Measurements from ENCODE around the gene CTF1.
"Not testable (repeated sequence)": the region's sequence is repeated elsewhere in the genome, so short reads cannot be mapped to it uniquely, and the experiment has no call there.

Gene CTF1

DNA sequence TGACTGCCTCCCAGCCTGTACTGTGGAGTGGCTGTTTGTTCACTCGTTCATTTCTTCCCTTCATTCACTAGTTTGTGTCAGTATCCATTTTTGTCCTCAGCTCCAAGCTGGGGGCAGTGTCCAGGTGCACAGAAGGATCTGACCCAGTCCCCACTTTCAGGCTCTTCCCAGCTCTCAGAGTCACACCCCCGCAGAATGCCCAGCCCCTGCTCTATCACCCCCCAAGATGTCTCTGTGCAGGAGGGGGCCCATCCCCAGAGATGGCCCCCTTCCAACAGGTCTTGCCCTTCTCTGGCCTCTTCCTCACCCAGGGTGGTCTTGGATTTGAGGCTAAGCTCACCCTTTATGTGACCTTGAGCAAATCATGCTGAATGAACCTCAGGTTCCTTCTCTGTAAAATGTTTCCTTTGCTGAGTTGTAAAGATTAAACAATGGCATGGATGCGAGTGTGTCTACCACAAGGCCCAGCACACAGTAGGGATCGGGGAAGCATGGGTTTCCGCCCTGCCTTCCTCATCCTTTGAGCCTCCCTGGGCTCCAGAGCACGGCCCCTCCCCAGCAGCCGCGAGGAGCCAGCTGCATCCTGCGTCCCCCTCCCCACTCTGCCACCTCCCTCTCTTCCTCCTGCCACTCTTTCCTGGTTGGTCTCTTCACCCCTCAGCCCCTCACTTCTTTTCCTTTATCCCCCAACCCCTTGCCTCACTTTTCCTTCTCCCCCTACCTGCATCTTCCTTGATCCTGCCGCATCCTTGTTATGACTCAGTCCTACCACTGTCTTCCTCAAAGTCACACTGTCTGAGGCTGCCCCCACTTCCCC is 29.8 kb downstream of the CTF1 start:
- no peaks in the 10 kb centered on the region for H3K36me3 ChIP-seq (ENCODE audit: insufficient read depth, low read length)
- no peaks in the 10 kb centered on the region for H3K9me3 ChIP-seq (ENCODE audit: control insufficient read depth, insufficient read depth, low read length)
- H3K9ac ChIP-seq (ENCODE audit: low read depth, low read length) = no peak overlapping the region
- no peaks in the 10 kb centered on the region; the same call in 1 of the 2 replicates for H3K4me1 ChIP-seq (ENCODE audit: insufficient read depth, low read length)

DNA sequence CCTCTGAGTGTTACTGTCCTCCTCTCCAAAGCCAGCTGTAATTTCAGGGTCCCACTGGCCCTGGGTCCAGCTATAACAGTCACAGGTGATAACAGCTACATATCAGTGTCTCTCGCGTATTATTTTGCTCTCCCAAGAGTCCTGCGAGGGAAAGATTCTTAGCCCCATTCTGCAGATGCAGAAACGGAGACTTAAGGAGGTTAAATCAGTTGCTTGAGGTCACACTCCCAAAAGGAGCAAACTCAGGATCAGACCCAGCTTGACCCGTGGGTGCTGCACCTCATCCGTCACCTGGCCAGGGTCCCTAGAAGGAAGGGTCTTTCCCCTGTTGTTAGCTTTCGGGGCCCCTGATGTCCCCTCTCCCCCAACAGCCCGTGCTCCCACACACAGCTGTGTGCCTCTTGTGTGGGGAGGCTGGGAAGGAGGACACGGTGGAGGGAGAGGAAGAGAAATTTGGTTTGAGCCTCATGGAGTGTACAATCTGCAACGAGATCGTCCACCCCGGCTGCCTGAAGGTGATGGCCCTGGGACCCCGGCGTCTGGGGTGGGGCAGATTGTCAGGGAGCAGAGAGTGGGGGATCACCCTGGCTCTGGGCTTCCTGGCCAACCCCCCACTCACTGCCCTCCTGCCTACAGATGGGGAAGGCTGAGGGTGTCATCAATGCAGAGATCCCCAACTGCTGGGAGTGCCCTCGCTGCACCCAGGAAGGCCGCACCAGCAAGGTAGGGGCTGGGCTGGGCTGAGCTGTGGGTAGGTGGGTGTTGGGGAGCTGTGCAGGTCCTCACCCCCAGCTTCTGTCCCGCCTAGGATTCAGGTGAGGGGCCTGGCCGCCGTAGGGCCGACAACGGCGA is 30.7 kb downstream of the CTF1 start:
- no peaks in the 10 kb centered on the region for H3K9me3 ChIP-seq (ENCODE audit: control insufficient read depth, insufficient read depth, low read length)
- H3K36me3 ChIP-seq (ENCODE audit: insufficient read depth, low read length) = no peaks in the 10 kb centered on the region
- no peaks in the 10 kb centered on the region; the same call in 1 of the 2 replicates for H3K4me1 ChIP-seq (ENCODE audit: insufficient read depth, low read length)
- no peak overlapping the region for H3K9ac ChIP-seq (ENCODE audit: low read depth, low read length)

DNA sequence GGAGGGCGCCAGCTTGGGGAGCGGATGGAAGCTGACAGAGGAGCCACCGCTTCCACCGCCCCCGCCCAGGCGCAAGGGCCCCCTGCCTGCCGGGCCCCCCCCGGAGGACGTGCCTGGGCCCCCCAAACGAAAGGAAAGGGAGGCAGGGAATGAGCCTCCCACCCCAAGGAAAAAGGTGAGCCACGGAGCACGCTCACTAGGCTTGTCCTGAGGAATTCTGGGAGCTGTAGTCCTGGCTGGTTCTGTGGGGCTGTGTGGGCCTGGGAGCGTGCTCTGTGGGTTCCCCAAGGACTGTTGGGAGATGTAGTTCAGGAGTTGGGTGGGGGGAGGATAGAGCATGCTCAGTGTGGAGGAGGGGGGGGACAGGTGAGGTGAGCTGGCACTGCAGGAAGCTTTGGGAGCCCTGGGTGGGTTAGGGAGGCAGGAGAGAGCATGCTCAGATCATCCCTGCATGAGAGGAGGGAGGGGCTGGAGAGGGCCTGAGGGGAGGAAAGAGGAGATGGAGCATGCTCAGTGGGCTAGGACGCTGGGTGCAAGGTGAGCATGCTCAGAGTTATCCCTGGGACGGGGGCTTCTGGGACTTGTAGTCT is 31.5 kb downstream of the CTF1 start:
- Histone ChIP-seq H3K36me3 (ENCODE audit: insufficient read depth, low read length) (no peaks in the 10 kb centered on the region), H3K9me3 (ENCODE audit: control insufficient read depth, insufficient read depth, low read length) (no peaks in the 10 kb centered on the region), H3K9ac (ENCODE audit: low read depth, low read length) (no peak overlapping the region), H3K4me1 (ENCODE audit: insufficient read depth, low read length) (no peaks in the 10 kb centered on the region; the same call in 1 of the 2 replicates)

DNA sequence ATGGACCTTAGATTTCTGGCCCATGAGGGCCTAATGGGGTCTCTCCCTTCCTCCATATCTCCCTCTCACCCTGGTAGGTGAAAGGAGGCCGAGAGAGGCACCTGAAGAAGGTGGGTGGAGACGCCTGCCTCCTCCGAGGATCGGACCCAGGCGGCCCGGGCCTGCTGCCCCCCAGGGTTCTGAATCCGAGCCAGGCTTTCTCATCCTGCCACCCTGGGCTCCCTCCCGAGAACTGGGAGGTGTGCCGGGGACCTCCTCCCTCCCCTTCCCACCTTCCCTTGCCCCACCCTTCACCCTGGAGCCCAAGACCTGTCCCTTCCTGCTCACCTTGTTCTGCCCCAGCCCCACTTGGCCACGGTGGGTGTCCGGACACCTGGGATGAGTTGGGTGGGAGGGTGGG is 32.0 kb downstream of the CTF1 start:
- no peaks in the 10 kb centered on the region for H3K9me3 ChIP-seq (ENCODE audit: control insufficient read depth, insufficient read depth, low read length)
- H3K4me1 ChIP-seq (ENCODE audit: insufficient read depth, low read length) = no peaks in the 10 kb centered on the region; the same call in 1 of the 2 replicates
- H3K9ac ChIP-seq (ENCODE audit: low read depth, low read length) = no peak overlapping the region
- no peaks in the 10 kb centered on the region for H3K36me3 ChIP-seq (ENCODE audit: insufficient read depth, low read length)

DNA sequence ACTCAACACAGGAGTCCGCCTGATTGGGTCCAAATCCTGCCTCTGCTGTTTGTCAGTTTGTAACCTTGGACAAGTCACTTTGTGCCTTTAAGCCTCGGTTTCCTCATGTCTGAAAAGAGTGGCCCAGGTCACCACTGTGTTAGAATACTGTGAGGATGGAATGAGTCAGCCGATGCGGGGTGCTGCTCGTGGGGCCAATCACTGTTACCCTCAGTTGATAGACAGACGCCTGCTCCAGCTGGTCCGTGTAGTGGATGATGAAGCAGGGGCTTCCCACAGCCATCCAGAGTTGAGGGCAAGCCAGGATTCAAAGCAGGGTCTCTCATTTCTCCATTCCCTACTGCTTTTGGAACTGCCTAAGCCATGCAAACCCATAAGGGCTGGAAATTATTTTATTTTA is 32.8 kb downstream of the CTF1 start:
- Histone ChIP-seq H3K36me3 (ENCODE audit: insufficient read depth, low read length) (no peaks in the 10 kb centered on the region), H3K9ac (ENCODE audit: low read depth, low read length) (no peak overlapping the region), H3K9me3 (ENCODE audit: control insufficient read depth, insufficient read depth, low read length) (no peaks in the 10 kb centered on the region), H3K4me1 (ENCODE audit: insufficient read depth, low read length) (no peaks in the 10 kb centered on the region; the same call in 1 of the 2 replicates)

DNA sequence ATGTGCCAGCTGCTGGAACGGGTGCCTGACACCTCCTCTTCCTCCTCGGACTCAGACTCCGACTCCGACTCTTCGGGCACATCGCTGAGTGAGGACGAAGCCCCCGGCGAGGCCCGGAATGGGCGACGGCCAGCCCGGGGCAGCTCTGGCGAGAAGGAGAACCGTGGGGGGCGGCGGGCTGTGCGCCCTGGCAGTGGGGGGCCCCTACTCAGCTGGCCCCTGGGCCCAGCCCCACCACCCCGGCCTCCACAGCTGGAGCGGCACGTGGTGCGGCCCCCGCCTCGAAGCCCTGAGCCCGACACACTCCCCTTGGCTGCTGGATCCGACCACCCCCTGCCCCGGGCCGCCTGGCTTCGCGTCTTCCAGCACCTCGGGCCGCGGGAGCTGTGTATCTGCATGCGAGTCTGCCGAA is 33.8 kb downstream of the CTF1 start:
- H3K9ac ChIP-seq (ENCODE audit: low read depth, low read length) = no peak overlapping the region
- no peaks in the 10 kb centered on the region; the same call in 1 of the 2 replicates for H3K4me1 ChIP-seq (ENCODE audit: insufficient read depth, low read length)
- H3K36me3 ChIP-seq (ENCODE audit: insufficient read depth, low read length) = no peaks in the 10 kb centered on the region
- H3K9me3 ChIP-seq (ENCODE audit: control insufficient read depth, insufficient read depth, low read length) = no peaks in the 10 kb centered on the region

DNA sequence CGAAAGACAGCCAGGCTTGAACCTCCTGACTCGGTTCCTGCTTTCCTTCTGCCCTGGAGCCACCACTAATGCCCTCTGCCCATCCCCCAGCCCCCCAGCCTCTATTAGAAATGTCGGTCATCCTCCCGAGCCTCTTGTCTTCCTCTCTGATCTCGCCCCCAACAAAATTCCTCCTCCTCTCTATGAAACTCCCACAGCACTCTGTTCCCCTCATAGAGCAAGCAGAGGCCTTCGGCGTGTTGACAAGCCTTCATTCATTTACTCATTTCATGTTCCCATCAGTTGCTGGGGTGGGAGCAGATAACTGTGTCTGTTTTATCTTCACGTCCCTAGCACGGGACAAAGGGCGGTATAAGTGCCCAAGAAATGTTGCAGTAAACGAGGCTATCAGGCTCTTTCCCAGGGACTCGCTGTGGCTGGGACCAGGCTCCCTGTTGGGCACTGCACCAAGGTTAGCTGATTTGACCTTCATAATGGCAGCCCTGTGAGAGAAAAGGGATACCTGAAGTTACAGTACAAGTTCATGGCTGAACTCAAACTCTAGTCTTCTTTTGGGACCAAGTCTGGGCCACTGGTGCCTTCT is 34.7 kb downstream of the CTF1 start:
- no peaks in the 10 kb centered on the region; the same call in 1 of the 2 replicates for H3K4me1 ChIP-seq (ENCODE audit: insufficient read depth, low read length)
- H3K9ac ChIP-seq (ENCODE audit: low read depth, low read length) = no peak overlapping the region
- H3K36me3 ChIP-seq (ENCODE audit: insufficient read depth, low read length) = no peaks in the 10 kb centered on the region
- no peaks in the 10 kb centered on the region for H3K9me3 ChIP-seq (ENCODE audit: control insufficient read depth, insufficient read depth, low read length)

DNA sequence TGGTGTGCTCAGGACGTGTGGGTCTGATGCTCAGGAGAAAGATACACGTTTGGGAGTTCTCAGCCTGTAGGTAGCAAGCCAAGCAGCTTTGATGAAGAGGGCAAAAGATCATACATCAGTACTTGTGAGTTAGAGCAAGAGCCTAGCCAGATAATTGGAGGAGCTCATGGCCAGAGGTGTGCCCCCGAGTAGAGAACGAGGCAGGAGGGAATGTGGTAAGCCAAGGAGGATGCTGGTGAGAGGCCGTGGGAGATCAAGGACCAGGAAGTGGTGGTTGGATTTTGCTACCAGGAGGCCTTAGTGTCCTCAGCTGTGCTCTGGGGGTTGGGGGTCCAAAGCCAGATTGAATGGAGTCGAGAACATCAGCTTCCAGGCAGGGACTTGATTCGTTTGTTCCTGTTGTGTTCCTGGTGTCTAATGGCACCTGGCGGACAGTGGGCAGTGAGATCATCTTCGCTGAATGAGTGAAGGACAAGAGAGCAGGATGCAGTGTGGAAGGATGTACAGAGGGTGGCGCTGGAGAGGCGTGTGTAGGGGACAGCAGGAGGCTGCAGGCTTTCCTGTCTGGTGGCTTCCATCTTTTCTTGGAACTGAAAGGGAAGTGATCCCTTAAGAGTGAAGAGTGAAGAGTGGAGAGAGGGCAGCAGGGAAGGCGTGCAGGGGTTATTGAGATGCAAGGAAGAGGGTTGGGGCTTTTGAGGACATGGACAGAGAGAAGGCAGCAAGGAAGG is 38.6 kb downstream of the CTF1 start:
- Histone ChIP-seq H3K36me3 (ENCODE audit: insufficient read depth, low read length) (no peaks in the 10 kb centered on the region), H3K9me3 (ENCODE audit: control insufficient read depth, insufficient read depth, low read length) (no peaks in the 10 kb centered on the region), H3K4me1 (ENCODE audit: insufficient read depth, low read length) (no peaks in the 10 kb centered on the region), H3K9ac (ENCODE audit: low read depth, low read length) (no peak overlapping the region)

DNA sequence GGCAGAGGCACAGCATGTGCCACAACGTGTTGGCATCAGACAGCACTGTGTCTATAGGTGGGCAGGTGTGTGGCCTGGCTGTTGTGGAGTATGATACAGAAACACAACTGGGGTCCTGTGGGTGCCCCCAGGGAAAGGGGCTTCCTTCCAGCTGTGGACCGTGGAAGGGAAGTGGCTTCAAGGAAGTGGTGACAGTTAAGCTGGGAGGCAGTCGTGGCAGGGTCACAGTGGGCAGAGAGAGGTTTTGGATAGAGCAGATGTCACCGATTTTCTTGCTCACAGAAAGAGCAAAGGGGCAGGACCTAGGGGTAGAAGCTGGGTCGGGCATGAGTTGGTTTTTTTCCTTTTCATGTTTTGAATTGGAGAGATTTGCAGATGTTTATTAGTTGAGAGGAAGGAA is 41.3 kb downstream of the CTF1 start:
- Histone ChIP-seq H3K9me3 (ENCODE audit: control insufficient read depth, insufficient read depth, low read length) (no peaks in the 10 kb centered on the region), H3K9ac (ENCODE audit: low read depth, low read length) (no peak overlapping the region), H3K36me3 (ENCODE audit: insufficient read depth, low read length) (0 out of 2 replicates have a peak, but pooled peaks cover 3% of the 10 kb centered on the region), H3K4me1 (ENCODE audit: insufficient read depth, low read length) (peaks cover 4% of the 10 kb centered on the region; the same call in 1 of the 2 replicates)

DNA sequence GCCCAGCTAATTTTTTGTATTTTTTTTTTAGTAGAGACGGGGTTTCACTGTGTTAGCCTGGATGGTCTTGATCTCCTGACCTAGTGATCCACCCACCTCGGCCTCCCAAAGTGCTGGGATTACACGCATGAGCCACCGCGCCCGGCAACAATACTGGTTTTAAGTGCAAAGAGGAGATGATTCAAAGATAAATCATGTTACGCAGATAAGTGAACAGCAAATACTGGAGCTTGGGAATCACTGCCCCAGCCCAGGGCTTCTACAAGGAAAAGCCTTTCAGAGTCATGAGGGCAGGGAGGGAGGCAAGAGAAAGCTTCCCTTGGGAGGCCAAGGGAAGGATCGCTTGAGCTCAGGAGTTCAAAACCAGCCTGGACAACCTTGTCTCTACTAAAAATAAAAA is 43.2 kb downstream of the CTF1 start:
- H3K36me3 ChIP-seq (ENCODE audit: insufficient read depth, low read length); H3K9me3 ChIP-seq (ENCODE audit: control insufficient read depth, insufficient read depth, low read length); H3K9ac ChIP-seq (ENCODE audit: low read depth, low read length); H3K4me1 ChIP-seq (ENCODE audit: insufficient read depth, low read length): not testable (repeated sequence)

DNA sequence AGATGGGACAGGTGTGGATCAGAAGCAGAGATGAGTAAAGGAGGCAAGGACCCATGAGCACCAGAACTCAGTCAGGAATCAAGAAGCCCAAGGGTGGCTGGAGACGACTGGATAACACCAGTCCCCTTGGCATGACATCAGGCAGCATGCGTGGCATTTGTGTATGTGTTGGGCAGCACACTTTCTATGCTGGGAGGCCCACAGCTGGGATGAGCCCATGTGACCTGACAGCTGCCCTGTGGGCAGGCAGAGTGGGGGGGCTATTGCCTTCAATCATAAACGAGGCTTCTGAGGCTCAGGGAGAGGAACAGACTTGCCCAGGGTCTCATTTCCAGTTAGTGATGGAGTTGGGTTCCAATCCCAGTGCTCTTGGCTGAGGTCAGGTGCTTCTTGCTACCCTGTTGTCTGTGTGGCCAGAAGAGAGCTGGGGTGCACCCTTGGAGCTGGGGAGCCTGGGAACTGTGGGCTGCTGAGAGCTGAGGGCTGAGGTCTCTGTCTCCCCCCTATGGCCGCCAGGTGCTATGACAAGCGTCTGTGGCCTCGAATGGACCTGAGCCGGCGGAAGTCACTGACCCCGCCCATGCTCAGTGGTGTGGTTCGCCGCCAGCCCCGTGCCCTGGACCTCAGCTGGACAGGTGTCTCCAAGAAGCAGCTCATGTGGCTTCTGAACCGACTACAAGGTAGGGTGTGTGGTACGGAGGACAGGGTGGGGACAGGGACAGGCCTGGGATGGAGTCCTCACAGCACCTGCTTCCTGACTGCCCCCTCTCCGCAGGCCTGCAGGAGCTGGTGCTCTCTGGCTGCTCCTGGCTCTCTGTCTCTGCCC is 45.4 kb downstream of the CTF1 start:
- Histone ChIP-seq H3K9me3 (ENCODE audit: control insufficient read depth, insufficient read depth, low read length) (no peaks in the 10 kb centered on the region), H3K4me1 (ENCODE audit: insufficient read depth, low read length) (peaks cover 8% of the 10 kb centered on the region; the same call in 1 of the 2 replicates), H3K36me3 (ENCODE audit: insufficient read depth, low read length) (0 out of 2 replicates have a peak, but pooled peaks cover 3% of the 10 kb centered on the region), H3K9ac (ENCODE audit: low read depth, low read length) (no peak overlapping the region)

DNA sequence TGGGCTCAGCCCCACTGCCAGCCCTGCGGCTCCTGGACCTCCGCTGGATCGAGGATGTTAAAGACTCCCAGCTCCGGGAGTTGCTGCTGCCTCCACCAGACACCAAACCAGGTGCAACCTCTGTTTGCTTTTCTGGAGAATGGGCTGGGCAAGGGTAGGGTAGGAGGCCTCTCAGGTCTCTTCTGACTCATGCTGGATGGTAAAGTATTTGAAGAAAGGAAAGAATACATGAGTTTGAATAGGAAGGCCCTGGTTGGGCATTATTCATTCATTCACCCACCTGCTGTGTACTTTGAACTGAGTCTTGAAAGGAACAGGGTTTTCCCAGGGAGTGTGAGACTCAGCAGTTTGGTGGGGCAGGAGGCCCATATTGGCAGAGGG is 46.0 kb downstream of the CTF1 start:
- 0 out of 2 replicates have a peak, but pooled peaks cover 3% of the 10 kb centered on the region for H3K36me3 ChIP-seq (ENCODE audit: insufficient read depth, low read length)
- H3K9me3 ChIP-seq (ENCODE audit: control insufficient read depth, insufficient read depth, low read length) = no peaks in the 10 kb centered on the region
- peaks cover 13% of the 10 kb centered on the region; the same call in 1 of the 2 replicates for H3K4me1 ChIP-seq (ENCODE audit: insufficient read depth, low read length)
- H3K9ac ChIP-seq (ENCODE audit: low read depth, low read length) = no peak overlapping the region

DNA sequence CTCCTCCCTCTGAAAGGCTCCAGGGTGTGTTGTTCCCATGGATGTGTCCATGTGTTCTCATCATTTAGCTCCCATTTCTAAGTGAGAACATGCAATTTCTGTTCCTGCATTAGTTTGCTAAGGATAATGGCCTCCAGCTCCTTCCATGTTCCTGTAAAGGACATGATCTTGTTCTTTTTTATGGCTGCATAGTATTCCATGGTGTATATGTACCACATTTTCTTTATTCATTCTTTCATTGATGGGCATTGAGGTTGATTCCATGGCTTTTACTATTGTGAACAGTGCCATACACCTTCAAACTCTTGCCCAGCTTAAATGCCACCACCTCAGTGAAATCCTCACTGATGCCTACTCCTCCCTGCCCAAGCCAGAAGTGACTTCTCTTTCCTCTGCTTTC is 47.9 kb downstream of the CTF1 start:
- Histone ChIP-seq H3K9ac (ENCODE audit: low read depth, low read length) (no peak overlapping the region), H3K36me3 (ENCODE audit: insufficient read depth, low read length) (0 out of 2 replicates have a peak, but pooled peaks cover 3% of the 10 kb centered on the region), H3K4me1 (ENCODE audit: insufficient read depth, low read length) (peaks cover 13% of the 10 kb centered on the region; the same call in 1 of the 2 replicates), H3K9me3 (ENCODE audit: control insufficient read depth, insufficient read depth, low read length) (no peaks in the 10 kb centered on the region)

Measured in ES-I3 (cell line).